ENCODE results near the gene IGF2BP1.
A peak's percentile ranks its signal among the peaks of the same experiment; 100 is the strongest.

IGF2BP1 gene

GRCh38 chr17:48990882-48991357, 6.3 kb upstream of the IGF2BP1 start:
- TF ChIP-seq ZFX (IDR thresholded peaks at IDR 0.05; ENCODE audit: borderline replicate concordance) (no peak), CTCF (IDR thresholded peaks at IDR 0.05) (no peak)
- no peak overlapping the region for H3K27ac ChIP-seq

- H3K27ac ChIP-seq: no peak overlapping the region
- no peak for TF ChIP-seq CTCF (IDR thresholded peaks at IDR 0.05)
- TF ChIP-seq ZFX (IDR thresholded peaks at IDR 0.05; ENCODE audit: borderline replicate concordance): no peak
These were observed 4.7 kb upstream of the IGF2BP1 start for GRCh38 chr17:48992444-48992843.

GRCh38 chr17:48993305-48993704, 3.9 kb upstream of the IGF2BP1 start:
- no peak for TF ChIP-seq ZFX (IDR thresholded peaks at IDR 0.05; ENCODE audit: borderline replicate concordance)
- no peak for TF ChIP-seq CTCF (IDR thresholded peaks at IDR 0.05)
- no peak overlapping the region for H3K27ac ChIP-seq

- no peak for TF ChIP-seq CTCF (IDR thresholded peaks at IDR 0.05)
- no peak for TF ChIP-seq ZFX (IDR thresholded peaks at IDR 0.05; ENCODE audit: borderline replicate concordance)
- no peak overlapping the region for H3K27ac ChIP-seq
These were observed 3.2 kb upstream of the IGF2BP1 start for GRCh38 chr17:48993951-48994350.

- TF ChIP-seq CTCF (IDR thresholded peaks at IDR 0.05): no peak
- TF ChIP-seq ZFX (IDR thresholded peaks at IDR 0.05; ENCODE audit: borderline replicate concordance): no peak
- no peak overlapping the region for H3K27ac ChIP-seq
These were observed 2.5 kb upstream of the IGF2BP1 start for GRCh38 chr17:48994549-48995303.

GRCh38 chr17:48995304-48995973, 1.7 kb upstream of the IGF2BP1 start:
- no peak for TF ChIP-seq ZFX (IDR thresholded peaks at IDR 0.05; ENCODE audit: borderline replicate concordance)
- TF ChIP-seq CTCF (IDR thresholded peaks at IDR 0.05): 0 out of 2 replicates have a peak, but pooled peaks have one; percentile 9
- H3K27ac ChIP-seq: no peak overlapping the region
